GM10248 (cell line): ENCODE results near the gene MYO5B.
"Not testable (repeated sequence)": the region's sequence is repeated elsewhere in the genome, so short reads cannot be mapped to it uniquely, and the experiment has no call there.

Experiments
- CTCF ChIA-PET: fragments of 300-600 bp; sonication (Branson Sonifier 250); formaldehyde crosslinking; extraction: SDS; loops from one replicate; lab custom pipeline; 2021; ENCODE audit warnings: antibody characterized with exemption; lab: Yijun Ruan, JAX
- POLR2A ChIA-PET: fragments of 350-650 bp; sonication (Branson Sonifier 250); formaldehyde crosslinking; extraction: SDS; loops from one replicate; lab custom pipeline; 2020; ENCODE audit warnings: antibody characterized with exemption; lab: Yijun Ruan, JAX
- DNase-seq: peaks from one replicate; pipeline ENCODE4 v3.0.0; 2012; ENCODE audit errors: extremely low spot score
- CTCF ChIP-seq: IDR thresholded peaks from 2 replicates; pipeline ENCODE4 v1.5.1; 2012; ENCODE audit warnings: mild to moderate bottlenecking, low read depth; ENCODE audit errors: extremely low read depth, missing control alignments, control extremely low read depth

MYO5B gene

GRCh38 chr18:49788327-49788898 is 406.5 kb downstream of the MYO5B start:
- ChIA-PET POLR2A (no interaction called here), CTCF (interaction anchor here (1.1 kb wide), 1 partner anchor 11 kb away, joined by 3 read pairs; no protein-coding TSS in a partner anchor)
- DNase-seq: peak; percentile 28
- TF ChIP-seq CTCF: no peak

- DNase-seq: no peak
- no peak for TF ChIP-seq CTCF
- ChIA-PET CTCF (no interaction called here), POLR2A (no interaction called here)
Measured at GRCh38 chr18:49786019-49786720, 408.8 kb downstream of the MYO5B start.

GRCh38 chr18:49784427-49785185 is 410.3 kb downstream of the MYO5B start:
- POLR2A ChIA-PET: no interaction called here
- DNase-seq: no peak
- peak; percentile 2 for TF ChIP-seq CTCF
- CTCF ChIA-PET: interaction anchor here (1.1 to 1.8 kb wide), 4 partner anchors 9 to 274 kb away, joined by 3 to 4 read pairs (median 3); no protein-coding TSS in a partner anchor

GRCh38 chr18:49783631-49784030 is 411.3 kb downstream of the MYO5B start:
- DNase-seq, POLR2A ChIA-PET: not testable (repeated sequence)
- CTCF ChIA-PET: interaction anchor here (1.4 to 1.8 kb wide), 2 partner anchors 10 to 273 kb away, joined by 3 to 4 read pairs; no protein-coding TSS in a partner anchor

GRCh38 chr18:49778826-49779465 is 416.0 kb downstream of the MYO5B start:
- CTCF ChIA-PET: interaction anchor here (1.7 kb wide), 1 partner anchor 19 kb away, joined by 3 read pairs; no protein-coding TSS in a partner anchor
- TF ChIP-seq CTCF: no peak

More at GRCh38 chr18:49778826-49779465, 416.0 kb downstream of the MYO5B start:
- POLR2A ChIA-PET: no interaction called here
- no peak for DNase-seq
